Measurements from ENCODE around the gene UFM1.

UFM1 gene

DNA sequence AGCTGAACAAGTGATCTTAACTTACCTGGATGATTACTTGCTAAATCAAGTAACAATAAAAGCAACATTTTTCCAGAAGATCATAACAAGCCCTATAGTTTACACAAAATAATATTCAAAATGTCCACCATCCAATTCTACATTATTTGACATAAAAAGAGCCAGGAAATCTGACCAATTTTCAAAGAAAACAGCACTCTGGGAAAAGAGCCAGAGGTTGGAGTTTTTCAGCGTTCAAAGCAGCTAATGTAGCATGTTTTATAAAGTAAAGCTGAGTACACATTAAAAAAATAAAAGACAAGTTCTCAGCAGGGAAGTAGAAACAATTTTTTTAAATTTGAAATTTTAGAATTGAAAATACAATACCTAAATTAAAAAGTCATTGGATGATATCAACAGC, 62.6 kb downstream of the UFM1 start:
- WGBS (ENCODE audit: insufficient coverage): no CpG with 5 or more reads among the region's 1 CpG
- ChIA-PET CTCF (no interaction called here), POLR2A (no interaction called here)

More for the DNA sequence above, 62.6 kb downstream of the UFM1 start:
- Histone ChIP-seq H3K36me3 (ENCODE audit: control insufficient read depth in 4 of 4, insufficient read depth in 4 of 4, low read length in 3 of 4) (no peaks in the 10 kb centered on the region), H3K27ac (ENCODE audit: insufficient read depth in 1 of 2, low read depth in 1 of 2, low read length in 2 of 2, poor library complexity in 1 of 2, severe bottlenecking in 2 of 2) (no peak overlapping the region), H3K4me3 (ENCODE audit: control insufficient read depth in 1 of 7, extremely low read depth in 1 of 7, insufficient read depth in 4 of 7, low read depth in 2 of 7, low read length in 6 of 7) (no peak overlapping the region), H3K27me3 (replicated peaks in 2 of 5; ENCODE audit: control insufficient read depth in 4 of 5, insufficient read depth in 5 of 5, low read length in 4 of 5) (no peaks in the 10 kb centered on the region), H3K4me1 (ENCODE audit: control extremely low read depth in 1 of 4, control insufficient read depth in 4 of 4, insufficient read depth in 4 of 4, low read length in 3 of 4) (peaks cover 0 to 7% (median 5%) of the 10 kb centered on the region in 4 experiments), H3K9me3 (ENCODE audit: control extremely low read depth in 1 of 5, control insufficient read depth in 4 of 5, insufficient read depth in 2 of 5, low read depth in 1 of 5, low read length in 4 of 5) (no peaks in the 10 kb centered on the region)
- no peak for DNase-seq
